Natural killer cell (primary cell): ENCODE measurements around the gene PSMB2. TPM values are rescaled to one million over a fixed set of nuclear protein-coding genes. Genes with fewer than 3 reads are reported as not detected.

ENCODE experiments used
- ATAC-seq, 3 donors: fragments of 150-1000 bp in 2 of 3; fragments of 200-7000 bp in 1 of 3; cut with Tn5 transposase; 1 replicate in 1 of 3; 2 replicates in 2 of 3; pipeline ENCODE4 v1.10.0; 2021; ENCODE audit warnings: mild to moderate bottlenecking in 2 of 3, moderate library complexity in 2 of 3
- DNase-seq, 2 donors: peaks; one replicate each; pipeline versions ENCODE4 v3.0.0 to v3.0.0-alpha.2; 2013 to 2021; ENCODE audit warnings: mixed read lengths in 1 of 2
- H3K27ac ChIP-seq: one replicate; pipeline ENCODE4 v1.5.1; 2013; ENCODE audit warnings: mild to moderate bottlenecking, low read length
- H3K27me3 ChIP-seq: one replicate; pipeline ENCODE4 v1.6.1; 2013; ENCODE audit warnings: low read length; ENCODE audit not compliant: control insufficient read depth, insufficient read depth
- H3K36me3 ChIP-seq: one replicate; pipeline ENCODE4 v1.6.1; 2013; ENCODE audit warnings: low read length; ENCODE audit not compliant: control insufficient read depth, insufficient read depth
- H3K4me1 ChIP-seq: one replicate; pipeline ENCODE4 v1.6.1; 2013; ENCODE audit warnings: low read length; ENCODE audit not compliant: control insufficient read depth, insufficient read depth
- H3K4me3 ChIP-seq: one replicate; pipeline ENCODE4 v1.5.1; 2013; ENCODE audit warnings: low read length
- H3K9me3 ChIP-seq: one replicate; pipeline ENCODE4 v1.6.1; 2013; ENCODE audit warnings: low read length; ENCODE audit not compliant: control insufficient read depth, insufficient read depth
- H3K27ac Mint-ChIP-seq, 2 donors: one replicate each; pipeline ENCODE4 v1.8.0; 2022; ENCODE audit warnings: mild to moderate bottlenecking in 2 of 2, mixed read lengths in 2 of 2, moderate library complexity in 1 of 2
- H3K27me3 Mint-ChIP-seq, 2 donors: one replicate each; pipeline ENCODE4 v1.8.0; 2022; ENCODE audit warnings: low read depth in 2 of 2, mixed read lengths in 2 of 2
- H3K36me3 Mint-ChIP-seq: one replicate; pipeline ENCODE4 v1.8.0; 2022; ENCODE audit warnings: mixed read lengths
- H3K4me1 Mint-ChIP-seq, 2 donors: one replicate each; pipeline ENCODE4 v1.8.0; 2022; ENCODE audit warnings: mixed read lengths in 2 of 2
- H3K4me3 Mint-ChIP-seq: one replicate; pipeline ENCODE4 v1.8.0; 2022; ENCODE audit warnings: mild to moderate bottlenecking, moderate library complexity, mixed read lengths
- H3K9me3 Mint-ChIP-seq, 2 donors: one replicate each; pipeline ENCODE4 v1.8.0; 2022; ENCODE audit warnings: mixed read lengths in 2 of 2
- CTCF ChIP-seq: fragments of 200-600 bp; IDR thresholded peaks from one replicate; pipeline ENCODE4 v1.8.0; 2022; ENCODE audit warnings: antibody characterized with exemption
- WGBS: methylation state at CpG from one replicate; pipeline ENCODE4 v1.1.7; 2013; ENCODE audit warnings: missing lambda C conversion rate; ENCODE audit not compliant: insufficient coverage; 5-methylcytosine and 5-hydroxymethylcytosine counted together
- intact Hi-C: fragments of 100-400 bp; cut with micrococcal nuclease; formaldehyde crosslinking; loops from one replicate; pipeline ENCODE4 v1.14.2; 2022
- total RNA-seq, 4 donors: library from RNA; stranded (reverse); fragments of 120-200 nt in 1 of 4; gene quantifications; one replicate each; pipeline versions ENCODE4 v1.2.3 to v1.2.4, GENCODE V29; 2013 to 2022

Gene PSMB2
- total RNA-seq, 3 donors from 2014 or later (not counting 1 experiment from before 2014, with no cell fraction given) = 37.0 to 45.0 (median 37.3) TPM

GRCh38 chr1:35611655-35612054 lies 29.7 kb downstream of the PSMB2 start:
- no peak overlapping the region for H3K27ac Mint-ChIP-seq
- no peak for DNase-seq
- no peaks in the 10 kb centered on the region for H3K9me3 ChIP-seq
- no peaks in the 10 kb centered on the region for H3K4me1 ChIP-seq
- no peak for TF ChIP-seq CTCF
- H3K36me3 ChIP-seq = peaks cover 44% of the 10 kb centered on the region
- no peaks in the 10 kb centered on the region for H3K27me3 ChIP-seq
- no peak for ATAC-seq
- no peak overlapping the region for H3K4me3 Mint-ChIP-seq
- H3K27me3 Mint-ChIP-seq = no peaks in the 10 kb centered on the region
- H3K4me1 Mint-ChIP-seq = peaks cover 22 to 29% of the 10 kb centered on the region in 2 donors
- no peak overlapping the region for H3K27ac ChIP-seq
- 97% methylated on average over 6 of the region's 7 CpGs for WGBS
- no peaks in the 10 kb centered on the region for H3K9me3 Mint-ChIP-seq
- intact Hi-C loops = no loop called here
- H3K36me3 Mint-ChIP-seq = no peaks in the 10 kb centered on the region
- H3K4me3 ChIP-seq = no peak overlapping the region

- H3K27me3 Mint-ChIP-seq = no peaks in the 10 kb centered on the region
- no peak overlapping the region for H3K4me3 Mint-ChIP-seq
Observed at GRCh38 chr1:35605867-35606182, 35.5 kb downstream of the PSMB2 start.

GRCh38 chr1:35605071-35605866 lies 36.1 kb downstream of the PSMB2 start:
- DNase-seq = no peak
- Mint-ChIP-seq H3K4me1 (peaks cover 19 to 23% of the 10 kb centered on the region in 2 donors), H3K27me3 (no peaks in the 10 kb centered on the region), H3K4me3 (no peak overlapping the region), H3K36me3 (no peaks in the 10 kb centered on the region), H3K9me3 (no peaks in the 10 kb centered on the region), H3K27ac (no peak overlapping the region)
- Histone ChIP-seq H3K36me3 (peaks cover 63% of the 10 kb centered on the region), H3K9me3 (no peaks in the 10 kb centered on the region), H3K4me3 (no peak overlapping the region), H3K27ac (no peak overlapping the region), H3K4me1 (no peaks in the 10 kb centered on the region), H3K27me3 (no peaks in the 10 kb centered on the region)
- intact Hi-C loops = no loop called here
- no peak for TF ChIP-seq CTCF
- WGBS = 94% methylated on average over 6 of the region's 6 CpGs
- ATAC-seq = no peak

More at GRCh38 chr1:35605867-35606182, 35.5 kb downstream of the PSMB2 start:
- WGBS = over 99% methylated on average over 4 of the region's 4 CpGs
- no peak for TF ChIP-seq CTCF
- intact Hi-C loops = no loop called here
- Mint-ChIP-seq H3K9me3 (no peaks in the 10 kb centered on the region), H3K36me3 (no peaks in the 10 kb centered on the region), H3K4me1 (peaks cover 19 to 23% of the 10 kb centered on the region in 2 donors), H3K27ac (no peak overlapping the region)
- Histone ChIP-seq H3K4me1 (no peaks in the 10 kb centered on the region), H3K27ac (no peak overlapping the region), H3K4me3 (no peak overlapping the region), H3K36me3 (peaks cover 65% of the 10 kb centered on the region), H3K9me3 (no peaks in the 10 kb centered on the region), H3K27me3 (no peaks in the 10 kb centered on the region)
- ATAC-seq (no peak), DNase-seq (no peak)

- TF ChIP-seq CTCF = no peak
- intact Hi-C loops = no loop called here
- H3K4me3 ChIP-seq = no peak overlapping the region
- H3K4me1 ChIP-seq = no peaks in the 10 kb centered on the region
- ATAC-seq (no peak), DNase-seq (no peak)
- no peaks in the 10 kb centered on the region for H3K27me3 Mint-ChIP-seq
- no peak overlapping the region for H3K4me3 Mint-ChIP-seq
- WGBS = 86% methylated on average over 2 of the region's 4 CpGs
- H3K27ac Mint-ChIP-seq = no peak overlapping the region
- H3K4me1 Mint-ChIP-seq = peaks cover 18 to 19% of the 10 kb centered on the region in 2 donors
- no peaks in the 10 kb centered on the region for H3K9me3 Mint-ChIP-seq
- no peaks in the 10 kb centered on the region for H3K9me3 ChIP-seq
- H3K27ac ChIP-seq = no peak overlapping the region
- H3K36me3 Mint-ChIP-seq = peaks cover 7% of the 10 kb centered on the region
- peaks cover 63% of the 10 kb centered on the region for H3K36me3 ChIP-seq
- H3K27me3 ChIP-seq = no peaks in the 10 kb centered on the region
Observed at GRCh38 chr1:35603941-35604340, 37.4 kb downstream of the PSMB2 start.
